Measurements from ENCODE around the gene KIF9. TPM values are rescaled to one million over a fixed set of nuclear protein-coding genes. Genes with fewer than 3 reads are reported as not detected.

Gene KIF9
- total RNA-seq, 1 donor from 2014 or later = 16.1 TPM

GRCh38 chr3:47276558-47276957, 6.0 kb downstream of the KIF9 start:
- no peak for DNase-seq (ENCODE audit: low read depth)
- TF ChIP-seq CTCF (conservative IDR thresholded peaks at IDR 0.05; ENCODE audit: low read depth, low read length) = no peak
- no peak overlapping the region for H3K4me3 ChIP-seq (ENCODE audit: low read depth, low read length)

GRCh38 chr3:47274652-47275051, 7.9 kb downstream of the KIF9 start:
- no peak overlapping the region for H3K4me3 ChIP-seq (ENCODE audit: low read depth, low read length)
- DNase-seq (ENCODE audit: low read depth) = no peak
- no peak for TF ChIP-seq CTCF (conservative IDR thresholded peaks at IDR 0.05; ENCODE audit: low read depth, low read length)

GRCh38 chr3:47273564-47273963, 9.0 kb downstream of the KIF9 start:
- H3K4me3 ChIP-seq (ENCODE audit: low read depth, low read length) = no peak overlapping the region
- DNase-seq (ENCODE audit: low read depth) = no peak
- no peak for TF ChIP-seq CTCF (conservative IDR thresholded peaks at IDR 0.05; ENCODE audit: low read depth, low read length)

- no peak for TF ChIP-seq CTCF (conservative IDR thresholded peaks at IDR 0.05; ENCODE audit: low read depth, low read length)
- H3K4me3 ChIP-seq (ENCODE audit: low read depth, low read length) = no peak overlapping the region
- no peak for DNase-seq (ENCODE audit: low read depth)
Measured at GRCh38 chr3:47270526-47270925, 12.1 kb downstream of the KIF9 start.

DNA sequence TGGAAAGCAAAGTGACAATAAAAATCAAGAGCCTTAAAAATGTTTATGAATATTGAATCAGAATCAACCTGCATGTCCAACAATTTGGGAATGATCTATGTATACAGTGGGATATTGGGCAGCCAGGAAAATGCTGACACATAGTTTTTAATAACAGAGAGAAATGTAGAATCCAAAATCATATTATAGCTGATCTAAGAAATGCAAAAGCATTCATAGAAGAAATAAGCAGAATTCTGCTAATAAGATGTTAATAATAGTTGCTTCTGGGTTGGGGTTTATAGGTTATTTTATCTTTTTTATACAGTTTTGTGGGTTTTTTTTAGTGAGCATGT, 15.1 kb downstream of the KIF9 start:
- H3K4me3 ChIP-seq (ENCODE audit: low read depth, low read length) = no peak overlapping the region
- DNase-seq (ENCODE audit: low read depth) = no peak
- TF ChIP-seq CTCF (conservative IDR thresholded peaks at IDR 0.05; ENCODE audit: low read depth, low read length) = no peak

- peak; percentile 40 for DNase-seq (ENCODE audit: low read depth)
- TF ChIP-seq CTCF (conservative IDR thresholded peaks at IDR 0.05; ENCODE audit: low read depth, low read length) = no peak
Measured at GRCh38 chr3:47266709-47267489, 15.7 kb downstream of the KIF9 start.

More at GRCh38 chr3:47266709-47267489, 15.7 kb downstream of the KIF9 start:
- no peak overlapping the region for H3K4me3 ChIP-seq (ENCODE audit: low read depth, low read length)
